ENCODE data around the gene THRB.

Gene THRB

GRCh38 chr3:24145481-24145880, 349.2 kb downstream of the THRB start:
- DNase-seq (ENCODE audit: low read depth), result peak; percentile 60

DNA sequence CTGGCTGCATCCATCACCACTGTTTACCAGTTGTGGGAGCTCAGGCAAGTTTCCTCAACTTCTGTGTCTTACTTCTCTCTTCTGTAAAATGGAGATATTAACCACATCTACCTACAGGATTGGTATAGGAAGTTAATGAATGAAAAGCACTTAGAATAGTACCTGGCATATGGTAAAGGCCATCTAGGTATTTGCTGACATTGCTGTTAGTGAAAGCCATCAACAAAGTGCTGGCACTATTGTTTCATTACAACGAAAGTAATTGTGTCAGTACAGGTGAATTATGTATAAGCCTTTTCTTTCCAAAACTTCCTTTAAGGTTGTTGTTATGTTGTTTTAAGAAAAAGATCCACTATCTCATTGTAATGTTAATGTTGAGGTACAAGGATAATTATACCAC, 352.5 kb downstream of the THRB start:
- no peak for DNase-seq (ENCODE audit: low read depth)

- DNase-seq (ENCODE audit: low read depth), result no peak
These were observed 353.1 kb downstream of the THRB start for GRCh38 chr3:24141548-24141947.

DNA sequence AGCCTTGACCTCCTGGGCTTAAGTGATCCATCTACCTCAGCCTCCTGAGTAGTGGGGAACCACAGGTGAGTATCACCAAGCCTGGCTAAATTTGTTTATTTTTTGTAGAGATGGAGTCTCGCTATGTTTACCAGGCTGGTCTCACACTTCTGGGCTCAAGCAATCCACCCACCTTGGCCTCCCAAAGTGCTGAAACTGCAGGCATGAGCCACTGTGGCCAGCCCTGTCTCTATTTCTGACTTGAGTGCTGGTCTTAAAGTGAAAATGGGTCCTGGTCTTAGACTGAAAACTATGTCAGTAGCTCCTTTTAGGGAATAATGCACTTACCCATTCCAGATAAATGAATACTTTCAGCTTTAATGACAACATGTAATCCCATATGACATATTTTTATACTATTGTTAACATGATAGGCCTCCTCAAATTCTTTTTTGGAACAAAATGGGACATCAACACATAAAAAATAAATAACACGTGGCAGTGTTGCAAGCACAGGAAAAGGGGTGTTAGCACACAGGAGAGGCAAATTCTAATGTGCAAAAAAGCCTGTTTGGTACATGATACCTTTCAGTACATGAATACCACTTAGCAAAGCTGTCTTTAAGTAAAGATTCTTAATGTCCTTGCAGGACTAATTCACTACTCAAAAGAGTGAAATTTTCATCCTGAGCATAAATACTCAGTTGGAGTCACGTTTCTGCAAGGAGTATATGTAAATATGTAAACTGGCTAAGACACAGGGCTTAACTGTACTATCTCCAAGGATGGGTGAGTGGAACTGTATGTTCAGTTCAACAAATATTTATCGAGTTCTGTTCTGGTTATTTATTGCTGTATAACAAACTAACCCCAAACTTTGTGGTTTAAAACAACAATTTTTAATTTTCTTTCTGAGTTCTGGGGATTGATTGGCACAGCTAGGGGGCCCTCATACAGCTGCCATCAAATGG, 354.9 kb downstream of the THRB start:
- DNase-seq (ENCODE audit: low read depth), result no peak

- no peak for DNase-seq (ENCODE audit: low read depth)
These were observed 355.8 kb downstream of the THRB start for GRCh38 chr3:24138876-24139256.

DNA sequence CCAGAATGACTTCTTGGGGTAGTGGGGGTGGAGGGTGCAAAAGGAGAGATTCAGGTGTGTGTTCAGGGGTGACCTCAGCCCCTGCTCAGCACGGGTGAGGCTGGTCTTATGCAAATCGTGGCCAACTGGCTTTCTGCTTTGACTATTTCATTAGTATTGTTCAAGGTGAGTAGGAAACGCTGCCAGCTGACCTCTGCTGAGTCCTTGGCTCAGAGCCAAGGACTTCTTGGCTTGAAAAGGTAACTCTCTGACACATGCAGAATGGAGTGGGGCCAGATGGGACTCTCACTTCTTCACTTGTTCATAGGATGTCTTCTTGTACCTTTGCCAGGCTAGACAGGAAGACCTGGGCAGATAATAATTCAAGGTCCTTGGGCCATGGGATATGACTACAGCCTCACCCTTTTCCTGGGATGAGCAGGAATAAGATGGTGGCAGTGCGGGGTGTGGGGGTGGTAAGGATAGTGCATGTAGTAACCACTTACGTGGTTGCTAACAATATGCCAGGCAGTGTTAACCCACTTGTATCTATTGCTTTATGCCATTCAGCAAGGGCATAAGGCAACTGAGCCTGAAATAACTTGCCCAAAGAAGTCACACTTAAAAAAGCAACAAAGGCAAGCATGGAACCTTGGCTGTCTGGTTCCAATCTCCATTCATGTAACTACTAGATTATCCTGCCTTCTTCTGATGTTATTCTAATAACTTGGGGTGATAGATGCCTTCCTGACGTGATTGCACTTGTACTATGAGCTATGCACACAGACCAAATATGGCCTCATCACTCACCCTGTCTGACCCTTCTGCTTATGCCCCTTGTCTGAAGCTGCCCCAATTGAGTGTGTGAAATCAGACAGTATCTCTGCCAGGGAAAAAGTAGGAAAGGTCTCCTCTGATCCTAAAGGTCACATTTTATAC, 356.4 kb downstream of the THRB start:
- DNase-seq (ENCODE audit: low read depth), result no peak

DNA sequence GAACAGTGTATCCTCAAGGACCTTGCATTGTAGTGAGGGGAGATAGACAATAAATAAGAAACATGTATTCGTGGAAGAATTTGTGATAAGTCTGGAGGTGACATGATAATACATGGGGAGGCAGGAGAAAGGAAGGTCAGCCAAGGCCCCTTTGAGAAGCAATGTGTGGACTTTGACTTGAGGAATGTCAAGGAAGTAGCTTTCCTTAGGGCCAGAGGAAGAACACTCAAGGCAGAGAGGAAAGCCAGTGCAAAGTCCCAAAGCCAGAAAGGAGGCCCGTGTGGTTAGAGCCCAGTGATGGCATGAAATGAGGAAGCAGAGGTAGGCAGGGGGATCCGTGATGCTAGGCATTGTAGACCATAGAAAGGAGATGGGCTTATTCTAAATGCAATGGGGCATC, 357.3 kb downstream of the THRB start:
- DNase-seq (ENCODE audit: low read depth), result no peak

- DNase-seq (ENCODE audit: low read depth), result no peak
These were observed 357.9 kb downstream of the THRB start for GRCh38 chr3:24136624-24137310.

- DNase-seq (ENCODE audit: low read depth), result no peak
These were observed 359.4 kb downstream of the THRB start for GRCh38 chr3:24135280-24135679.

GRCh38 chr3:24133942-24134341, 360.7 kb downstream of the THRB start:
- no peak for DNase-seq (ENCODE audit: low read depth)

DNA sequence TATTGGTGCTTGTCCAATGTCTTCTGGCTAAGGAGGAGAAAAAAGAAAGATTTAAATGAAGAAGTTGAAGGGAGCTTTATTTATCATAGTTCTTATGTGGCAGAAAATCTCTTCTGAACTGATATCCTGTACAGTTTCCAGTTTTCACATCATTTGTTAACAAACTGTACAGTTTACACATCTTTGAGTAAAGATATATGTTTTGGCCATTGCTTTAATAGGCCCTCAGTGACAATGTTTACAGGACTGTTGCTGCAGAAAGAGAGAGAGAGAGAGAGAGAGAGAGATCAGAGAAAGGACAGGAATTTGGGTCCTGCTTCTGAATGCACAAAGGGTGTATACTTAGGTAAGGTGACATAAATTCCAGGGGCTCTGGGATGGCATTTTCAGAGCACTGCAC, 361.2 kb downstream of the THRB start:
- DNase-seq (ENCODE audit: low read depth), result no peak

DNA sequence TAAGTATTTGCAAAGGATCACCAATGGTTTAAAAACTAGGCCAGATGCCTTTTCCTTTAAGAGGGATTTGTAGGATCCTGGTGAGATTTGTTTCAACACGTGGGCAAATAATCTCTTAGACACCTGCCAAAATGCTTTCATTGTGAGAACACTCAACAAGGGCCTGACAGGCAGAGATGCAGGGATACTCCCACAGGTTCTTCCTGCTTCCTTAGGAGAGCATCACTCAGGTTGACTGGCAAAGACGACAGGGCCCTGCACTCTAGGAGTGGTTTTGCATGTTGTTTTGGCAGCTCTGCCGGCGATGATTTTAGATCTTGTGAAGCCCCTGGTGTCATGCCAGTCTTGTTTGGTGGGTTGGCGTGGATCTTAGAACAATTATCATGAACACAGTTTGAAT, 365.1 kb downstream of the THRB start:
- DNase-seq (ENCODE audit: low read depth), result no peak

DNA sequence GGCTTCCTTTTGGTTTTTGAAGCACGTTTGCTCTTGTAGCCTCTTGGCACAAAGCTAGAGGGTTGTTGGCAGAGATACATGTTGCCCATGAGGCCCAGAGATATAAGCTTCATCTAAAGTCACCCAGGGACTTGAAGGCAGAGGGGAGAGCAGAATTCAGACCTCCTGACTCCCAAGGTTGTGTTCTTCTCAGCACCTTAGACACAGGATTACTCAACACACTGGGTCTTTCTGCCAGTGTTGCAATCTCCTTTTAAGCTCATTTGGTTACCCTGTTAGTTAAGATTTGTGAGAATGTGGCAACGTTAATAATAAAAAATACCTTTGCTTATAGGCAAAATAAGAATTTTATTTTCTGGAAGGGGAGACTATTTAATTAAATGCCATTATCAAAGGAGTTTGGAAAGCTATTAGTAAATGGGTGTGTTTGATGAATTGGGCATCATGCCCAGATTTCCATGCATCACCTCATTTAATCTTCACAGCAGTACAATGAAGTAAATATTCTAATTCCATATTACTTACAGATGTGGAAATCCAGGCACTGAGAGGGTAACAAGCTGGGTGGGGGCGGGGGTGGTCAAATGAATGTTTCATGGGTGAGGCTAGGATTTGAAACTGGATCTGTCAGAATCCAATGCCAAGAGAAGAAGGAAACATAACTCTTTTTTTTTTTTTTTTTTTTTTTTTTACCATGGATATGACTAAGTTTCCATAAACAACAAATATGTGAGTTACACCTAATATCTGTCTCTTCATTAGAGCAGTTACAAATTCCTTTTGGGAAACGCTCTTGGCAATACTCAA, 366.2 kb downstream of the THRB start:
- peak; percentile 78 for DNase-seq (ENCODE audit: low read depth)

GRCh38 chr3:24123596-24123995, 371.1 kb downstream of the THRB start:
- peak; percentile 80 for DNase-seq (ENCODE audit: low read depth)

DNA sequence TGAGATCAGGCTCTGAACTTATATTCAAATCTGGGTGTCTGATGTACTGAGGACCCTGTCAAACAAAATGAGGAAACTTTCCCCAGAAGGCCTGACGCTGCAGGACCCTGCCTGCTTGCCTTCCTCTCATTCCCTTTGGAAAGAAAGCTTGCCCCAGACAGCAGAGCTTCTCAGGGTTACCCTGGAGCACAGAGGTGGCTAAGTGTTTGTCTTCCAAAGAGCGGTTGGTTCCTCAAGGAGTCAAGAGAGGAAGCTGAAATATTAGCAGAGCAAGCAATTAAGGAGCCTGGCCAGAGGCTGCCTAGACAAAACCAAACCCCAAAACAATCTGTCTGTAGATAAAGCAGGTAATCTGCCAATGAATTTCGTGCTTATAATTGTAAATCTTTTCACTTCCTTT, 374.2 kb downstream of the THRB start:
- DNase-seq (ENCODE audit: low read depth), result no peak

DNA sequence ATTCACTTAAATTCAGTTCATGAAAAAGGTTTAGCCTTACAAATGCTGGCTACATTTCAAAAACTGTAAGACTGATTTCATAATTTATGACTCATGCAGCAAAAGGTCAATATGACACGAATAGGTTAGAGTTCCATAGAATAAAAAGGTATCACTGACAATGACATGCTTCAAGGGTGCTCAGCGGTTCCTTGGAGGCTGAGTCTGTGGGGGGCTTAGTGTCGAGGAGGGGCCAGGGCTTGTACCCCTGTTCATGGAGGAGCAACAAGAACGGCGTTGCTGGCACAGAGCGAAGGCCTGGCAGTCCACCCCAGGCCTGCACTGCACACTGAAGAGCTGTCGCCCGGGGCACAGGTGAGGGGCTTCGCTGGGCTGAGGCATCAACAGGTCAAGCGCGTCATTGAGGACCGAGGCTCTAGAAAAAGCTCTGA, 375.3 kb downstream of the THRB start:
- peak; percentile 58 for DNase-seq (ENCODE audit: low read depth)

- no peak for DNase-seq (ENCODE audit: low read depth)
These were observed 377.1 kb downstream of the THRB start for GRCh38 chr3:24117508-24117907.

GRCh38 chr3:24111711-24112110, 382.9 kb downstream of the THRB start:
- DNase-seq (ENCODE audit: low read depth), result no peak

DNA sequence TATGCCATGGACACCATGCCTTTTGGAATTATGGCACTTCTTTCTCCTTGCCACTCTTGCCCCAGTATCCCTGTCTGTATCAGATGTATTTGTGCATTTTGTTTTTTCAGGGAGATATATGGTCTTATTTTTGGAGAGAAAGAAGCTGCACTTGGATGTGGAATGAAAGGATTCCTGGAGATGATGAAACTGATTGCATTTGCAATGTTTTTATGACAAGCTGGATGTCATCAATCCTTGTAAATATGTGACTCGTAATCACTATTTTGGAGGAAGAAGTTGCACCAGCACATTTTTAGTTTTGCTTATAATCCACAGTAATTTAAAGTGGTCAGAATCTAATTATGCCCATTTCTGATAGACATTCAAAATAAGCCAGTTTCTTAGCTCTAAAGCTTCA, 384.6 kb downstream of the THRB start:
- DNase-seq (ENCODE audit: low read depth), result peak; percentile 62

DNA sequence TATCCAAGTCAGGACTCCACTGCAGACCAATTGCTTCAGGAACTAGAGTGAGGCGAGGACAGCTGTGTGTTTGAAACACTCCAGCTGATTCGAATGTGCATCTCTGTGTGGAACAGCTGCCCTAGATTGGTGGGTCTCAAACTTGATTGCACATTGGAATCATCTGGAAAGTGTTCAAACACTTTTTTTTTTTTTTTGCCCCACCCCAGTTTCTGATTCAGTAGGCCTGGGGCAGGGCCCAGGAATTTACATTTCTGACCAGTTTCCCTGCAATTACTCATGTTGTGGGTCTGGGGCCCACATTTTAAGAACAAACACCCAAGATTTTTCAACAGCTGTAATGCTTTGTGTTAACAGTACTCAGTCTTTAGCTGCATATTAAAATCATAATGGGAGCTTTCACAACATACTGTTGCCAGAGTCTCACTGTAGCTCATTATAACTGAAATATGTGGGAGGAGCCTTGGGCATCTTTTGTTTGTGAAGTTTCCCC, 392.9 kb downstream of the THRB start:
- DNase-seq (ENCODE audit: low read depth), result peak; percentile 44

DNA sequence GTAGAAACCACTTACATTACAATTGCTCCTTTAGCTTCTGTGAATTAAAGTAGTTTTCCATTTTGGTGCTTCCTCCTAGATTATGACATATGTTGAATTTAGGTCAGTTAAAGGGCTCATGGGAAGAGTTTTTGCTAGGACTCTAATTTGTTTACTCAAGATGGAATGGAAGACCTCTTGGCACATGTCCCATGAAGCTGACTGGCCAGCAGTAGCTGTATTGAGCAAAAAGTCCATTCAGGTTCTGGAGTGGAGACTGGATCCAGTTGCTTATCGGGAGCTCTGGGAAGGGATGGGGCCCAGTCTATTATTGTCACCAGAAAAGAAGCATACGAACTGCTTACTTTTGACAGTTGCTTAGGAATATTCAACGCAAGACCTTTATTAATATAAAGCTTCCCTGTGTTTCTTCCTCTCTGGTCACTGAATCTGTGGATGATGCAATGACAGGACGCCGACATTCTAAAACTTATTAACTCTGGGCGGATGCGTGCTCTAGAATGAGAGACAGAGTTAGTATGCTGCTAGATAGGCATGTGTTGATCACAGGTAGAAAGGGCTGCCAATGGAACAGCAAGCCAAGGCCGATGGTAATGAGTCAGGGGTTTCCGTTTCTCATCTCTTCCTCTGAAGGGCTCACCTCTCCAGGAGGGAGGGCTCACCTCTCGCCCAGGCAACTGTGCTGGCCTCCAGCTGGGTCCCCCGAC, 393.8 kb downstream of the THRB start:
- DNase-seq (ENCODE audit: low read depth), result peak; percentile 51
